ENCODE results near the gene RSPH1.

- TF ChIP-seq CTCF (IDR thresholded peaks at IDR 0.05) (no peak), POLR2A (IDR thresholded peaks at IDR 0.05) (no peak), POLR2AphosphoS5 (IDR thresholded peaks at IDR 0.05) (no peak)
Observed at GRCh38 chr21:42463861-42464515, 32.0 kb downstream of the RSPH1 start.
